GM12872 (cell line): ENCODE results near the gene SLC49A3.

Experiments used
- CTCF ChIP-seq: IDR thresholded peaks from 3 replicates; pipeline ENCODE4 v1.5.1; 2011; ENCODE audit warnings: low read depth, mild to moderate bottlenecking, low read length, moderate library complexity; ENCODE audit not compliant: insufficient read depth

The SLC49A3 gene

DNA sequence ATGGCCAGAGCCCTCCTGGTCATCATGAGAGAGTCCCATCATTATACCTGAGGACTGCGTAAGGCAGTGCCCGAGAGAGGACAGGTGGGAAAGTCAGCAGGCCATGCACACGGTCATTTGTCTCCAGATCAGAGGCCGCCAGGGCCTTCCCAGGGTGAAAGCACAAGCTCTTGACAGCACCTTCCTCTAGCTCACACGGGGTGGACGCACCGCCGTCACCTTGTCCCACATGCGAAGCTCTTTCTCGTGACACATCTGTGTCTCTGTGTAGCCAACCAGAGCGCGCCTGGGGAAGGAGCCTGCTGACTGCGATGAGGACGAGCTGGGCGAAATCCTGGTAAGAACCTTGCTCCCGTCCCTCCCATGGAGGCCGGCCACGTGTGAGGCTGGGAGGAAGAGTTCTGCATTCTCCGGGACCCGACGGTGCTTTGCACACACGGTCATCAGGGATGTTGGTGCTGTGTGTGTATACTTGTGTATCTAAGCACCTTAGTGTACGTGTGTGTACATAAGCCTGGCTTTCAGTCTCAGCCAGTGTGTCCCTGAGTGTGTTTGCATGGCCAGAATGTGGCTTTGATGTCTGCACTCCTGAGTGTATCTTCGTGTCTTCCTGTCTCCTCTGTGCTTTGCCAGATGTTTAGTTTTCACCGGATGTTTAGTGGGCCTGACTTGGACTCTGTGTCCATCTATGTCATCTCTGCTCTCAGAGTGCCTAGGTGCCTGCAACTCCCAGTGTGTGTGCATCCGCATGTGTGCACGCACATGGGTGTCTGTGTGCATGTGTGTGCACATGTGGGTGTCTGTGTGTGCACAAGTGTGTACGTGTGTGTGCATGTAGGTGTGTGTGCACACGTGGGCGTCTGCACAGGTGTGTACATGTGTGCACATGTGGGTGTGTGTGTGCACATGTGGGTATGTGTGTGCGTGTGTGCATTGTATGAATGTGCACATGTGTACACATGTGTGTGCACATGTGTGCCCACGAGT lies 30.0 kb downstream of the SLC49A3 start:
- no peak for TF ChIP-seq CTCF

DNA sequence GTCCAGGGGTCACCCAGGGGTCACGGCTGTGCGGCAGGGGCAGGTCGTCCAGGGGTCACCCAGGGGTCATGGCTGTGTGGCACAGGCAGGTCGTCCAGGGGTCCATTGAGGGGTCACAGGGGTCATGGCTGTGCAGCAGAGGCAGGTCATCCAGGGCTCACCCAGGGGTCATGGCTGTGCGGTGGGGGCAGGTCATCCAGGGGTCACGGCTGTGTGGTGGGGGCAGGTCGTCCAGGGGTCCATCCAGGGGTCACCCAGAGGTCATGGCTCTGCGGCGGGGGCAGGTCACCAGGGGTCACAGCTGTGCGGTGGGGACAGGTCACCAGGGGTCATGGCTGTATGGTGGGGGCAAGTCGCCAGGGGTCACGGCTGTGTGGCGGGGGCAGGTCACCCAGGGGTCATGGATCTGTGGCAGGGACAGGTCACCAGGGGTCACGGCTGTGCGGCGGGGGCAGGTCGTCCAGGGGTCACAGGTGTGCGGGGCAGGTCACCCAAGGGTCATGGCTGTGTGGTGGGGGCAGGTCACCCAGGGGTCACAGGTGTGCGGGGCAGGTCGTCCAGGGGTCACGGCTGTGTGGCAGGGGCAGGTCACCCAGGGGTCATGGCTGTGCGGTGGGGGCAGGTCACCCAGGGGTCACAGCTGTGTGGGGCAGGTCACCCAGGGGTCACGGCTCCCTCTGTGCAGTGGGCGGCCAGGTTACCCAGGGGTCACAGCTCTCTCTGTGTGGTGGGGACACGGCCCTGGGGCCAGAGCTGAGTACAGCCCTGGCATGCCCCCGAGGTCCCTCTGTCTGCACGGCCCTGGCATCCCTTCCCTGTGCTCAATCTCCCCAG lies 30.9 kb downstream of the SLC49A3 start:
- no peak for TF ChIP-seq CTCF

- no peak for TF ChIP-seq CTCF
Measured at GRCh38 chr4:657338-657833, 31.6 kb downstream of the SLC49A3 start.

GRCh38 chr4:656436-657337 lies 32.3 kb downstream of the SLC49A3 start:
- TF ChIP-seq CTCF: no peak

DNA sequence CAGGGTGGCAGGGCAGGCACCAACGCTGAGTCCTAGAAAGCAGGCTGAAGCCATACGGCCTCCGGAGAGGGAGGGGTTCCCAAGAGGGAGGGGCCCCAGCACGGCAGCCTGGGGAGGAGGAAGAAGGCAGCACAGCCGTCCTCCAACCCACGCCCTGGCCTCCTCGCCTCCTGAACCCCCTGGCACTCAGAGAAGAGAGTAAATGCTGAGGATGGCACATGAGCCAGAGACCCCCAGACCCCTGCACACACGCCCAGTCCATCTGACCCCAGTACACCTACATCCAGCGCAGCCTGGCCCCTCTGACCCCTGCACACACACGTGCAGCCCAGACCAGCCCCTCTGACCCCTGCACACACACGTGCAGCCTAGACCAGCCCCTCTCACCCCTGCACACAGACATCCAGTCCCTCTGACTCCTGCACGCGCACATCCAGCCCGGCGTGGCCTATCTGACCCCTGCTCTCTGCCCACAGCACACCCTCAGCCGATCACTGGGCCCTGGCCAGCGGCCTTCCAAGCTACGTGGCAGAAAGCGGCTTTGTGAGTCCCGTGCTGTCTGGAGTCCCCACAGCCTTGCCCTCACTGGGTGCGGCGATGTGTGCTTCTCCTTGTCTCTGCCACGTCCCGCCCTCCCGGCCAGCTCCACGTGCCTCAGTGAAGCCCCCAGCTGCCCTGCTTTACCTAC lies 33.3 kb downstream of the SLC49A3 start:
- TF ChIP-seq CTCF: no peak

DNA sequence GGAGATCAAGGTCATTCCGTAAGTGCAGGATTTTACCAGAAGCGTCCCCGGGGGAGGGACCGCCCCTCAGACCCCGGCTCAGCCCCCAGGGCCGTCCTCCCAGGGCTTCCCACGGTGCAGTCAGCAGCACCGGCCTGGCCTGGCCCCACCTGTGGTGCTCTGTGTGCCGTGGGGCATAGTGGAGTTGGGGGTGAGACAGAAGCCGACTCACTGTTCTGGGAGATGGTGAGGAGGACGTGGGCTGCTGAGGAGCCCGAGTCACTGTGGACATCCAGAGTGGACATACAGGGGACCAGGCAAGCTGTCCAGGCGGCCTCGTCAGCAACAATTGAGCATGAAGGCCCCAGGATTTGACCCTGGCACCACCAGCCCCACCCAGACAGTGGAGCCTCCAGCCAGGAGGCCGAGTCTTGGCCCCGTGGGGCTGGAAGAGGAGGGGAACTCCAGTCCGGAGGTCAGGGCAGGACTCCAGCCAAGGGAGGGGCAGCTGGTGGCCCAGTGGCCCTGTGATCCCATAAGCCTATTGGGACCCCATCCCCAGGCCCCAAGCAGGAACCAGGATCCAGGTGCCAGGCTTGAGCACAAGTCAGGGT lies 34.0 kb downstream of the SLC49A3 start:
- no peak for TF ChIP-seq CTCF
